ENCODE results near the gene PCBD1.

DNA sequence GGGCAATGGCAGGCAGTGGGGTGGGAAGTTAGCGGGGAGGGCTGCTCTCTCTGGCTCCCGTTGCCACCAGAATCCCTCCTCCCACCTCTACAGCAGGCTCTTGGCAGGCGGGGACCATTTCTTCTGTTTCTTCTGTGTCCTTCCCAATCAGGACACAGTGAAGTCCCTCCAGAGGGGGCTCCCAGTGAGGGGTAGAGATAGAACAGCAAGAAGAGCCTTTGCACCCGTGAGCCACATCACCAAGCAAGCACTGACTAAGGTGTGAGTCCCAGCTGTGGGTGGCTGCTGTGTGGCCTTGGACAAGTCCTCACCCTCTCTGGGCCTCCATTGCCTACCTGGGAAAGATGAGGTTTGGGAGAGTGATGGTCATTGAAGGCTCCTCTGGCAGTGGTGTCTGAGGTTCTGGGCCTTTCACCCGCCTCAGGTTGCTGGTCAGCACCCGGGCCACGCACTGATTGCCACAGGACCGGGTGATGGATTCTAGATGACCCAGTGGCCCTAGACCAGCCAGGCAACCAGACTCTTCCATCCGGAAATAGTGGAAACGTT, 26.0 kb upstream of the PCBD1 start:
- TF ChIP-seq CTCF (IDR thresholded peaks at IDR 0.05): no peak
- TF ChIP-seq ZFX (IDR thresholded peaks at IDR 0.05; ENCODE audit: borderline replicate concordance): no peak

All from 22Rv1 (cell line).